Activated B cell treated with CpG ODN at 0.5 μM for 24 hours (primary cell): Measurements from ENCODE around the gene DAPK1. TPM values are rescaled to one million over a fixed set of nuclear protein-coding genes. Genes with fewer than 3 reads are reported as not detected.

Source experiments
- ATAC-seq: fragments of 200-7000 bp; cut with Tn5 transposase; one replicate; pipeline ENCODE4 v1.10.0; 2021; ENCODE audit warnings: low read depth, mild to moderate bottlenecking, moderate library complexity
- CTCF ChIA-PET: fragments of 350-600 bp; sonication (Branson Sonifier 250); formaldehyde crosslinking; loops from one replicate; lab custom pipeline; 2021; ENCODE audit warnings: antibody characterized with exemption; lab: Charles Lee
- POLR2A ChIA-PET: fragments of 350-600 bp; sonication (Branson Sonifier 250); formaldehyde crosslinking; loops from one replicate; lab custom pipeline; 2021; ENCODE audit warnings: antibody characterized with exemption; lab: Charles Lee
- DNase-seq: peaks from one replicate; pipeline ENCODE4 v3.0.0; 2022
- H3K27ac Mint-ChIP-seq: one replicate; pipeline ENCODE4 v1.8.0; 2020; ENCODE audit warnings: mixed read lengths
- H3K27me3 Mint-ChIP-seq: one replicate; pipeline ENCODE4 v1.8.0; 2021; ENCODE audit warnings: mixed read lengths
- H3K36me3 Mint-ChIP-seq: one replicate; pipeline ENCODE4 v1.8.0; 2021; ENCODE audit warnings: low read depth, mixed read lengths
- H3K4me1 Mint-ChIP-seq: one replicate; pipeline ENCODE4 v1.8.0; 2021; ENCODE audit warnings: mixed read lengths
- H3K4me3 Mint-ChIP-seq: one replicate; pipeline ENCODE4 v1.8.0; 2020; ENCODE audit warnings: mild to moderate bottlenecking, mixed read lengths
- H3K9me3 Mint-ChIP-seq: one replicate; pipeline ENCODE4 v1.8.0; 2020; ENCODE audit warnings: mixed read lengths
- intact Hi-C: fragments of 100-400 bp; cut with micrococcal nuclease; formaldehyde crosslinking; loops from one replicate; pipeline ENCODE4 v1.15.1; 2024
- total RNA-seq: library from RNA; stranded (reverse); gene quantifications from 2 replicates; pipeline ENCODE4 v1.2.3, GENCODE V29; 2022
- TF ChIP-seq, protein P1 (sequence below): fragments of 200-600 bp; IDR thresholded peaks from one replicate; pipeline ENCODE4 v1.8.0; 2022; ENCODE audit warnings: antibody characterized with exemption, mild to moderate bottlenecking

DAPK1 gene
- total RNA-seq, 1 donor from 2014 or later = 1.0 TPM

DNA sequence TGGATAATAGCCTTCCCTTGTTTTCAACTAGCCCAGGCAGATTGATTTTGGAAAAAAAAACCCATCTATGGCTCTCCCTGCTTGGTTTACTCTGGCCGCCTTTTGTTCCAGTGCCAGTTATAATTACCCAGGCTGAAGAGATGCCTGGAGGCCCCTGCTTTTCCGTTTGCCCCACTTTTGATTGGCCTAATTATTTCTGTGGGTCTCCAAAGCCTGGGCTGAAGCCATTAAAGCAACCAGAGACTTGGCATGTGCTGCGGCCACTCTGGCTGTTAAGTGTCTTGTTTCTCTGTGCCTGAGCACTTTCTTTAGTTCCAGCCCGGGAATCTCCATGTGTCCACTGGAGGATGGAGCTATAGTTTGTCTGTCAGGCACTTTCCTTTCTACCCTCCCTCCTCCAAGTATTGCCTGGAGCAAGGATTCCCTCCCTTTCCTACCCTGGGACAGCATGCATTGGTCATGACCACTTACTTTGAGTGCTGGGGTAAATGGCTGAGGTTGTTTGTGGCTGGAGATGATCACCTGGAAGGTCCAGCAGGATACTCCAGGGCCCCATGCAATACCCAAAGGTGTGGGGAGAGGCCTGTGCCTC lies 123.2 kb downstream of the DAPK1 start:
- CTCF ChIA-PET = no interaction called here
- POLR2A ChIA-PET = no interaction called here
- TF ChIP-seq, protein P1, sequence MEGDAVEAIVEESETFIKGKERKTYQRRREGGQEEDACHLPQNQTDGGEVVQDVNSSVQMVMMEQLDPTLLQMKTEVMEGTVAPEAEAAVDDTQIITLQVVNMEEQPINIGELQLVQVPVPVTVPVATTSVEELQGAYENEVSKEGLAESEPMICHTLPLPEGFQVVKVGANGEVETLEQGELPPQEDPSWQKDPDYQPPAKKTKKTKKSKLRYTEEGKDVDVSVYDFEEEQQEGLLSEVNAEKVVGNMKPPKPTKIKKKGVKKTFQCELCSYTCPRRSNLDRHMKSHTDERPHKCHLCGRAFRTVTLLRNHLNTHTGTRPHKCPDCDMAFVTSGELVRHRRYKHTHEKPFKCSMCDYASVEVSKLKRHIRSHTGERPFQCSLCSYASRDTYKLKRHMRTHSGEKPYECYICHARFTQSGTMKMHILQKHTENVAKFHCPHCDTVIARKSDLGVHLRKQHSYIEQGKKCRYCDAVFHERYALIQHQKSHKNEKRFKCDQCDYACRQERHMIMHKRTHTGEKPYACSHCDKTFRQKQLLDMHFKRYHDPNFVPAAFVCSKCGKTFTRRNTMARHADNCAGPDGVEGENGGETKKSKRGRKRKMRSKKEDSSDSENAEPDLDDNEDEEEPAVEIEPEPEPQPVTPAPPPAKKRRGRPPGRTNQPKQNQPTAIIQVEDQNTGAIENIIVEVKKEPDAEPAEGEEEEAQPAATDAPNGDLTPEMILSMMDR = no peak
- ATAC-seq (no peak), DNase-seq (no peak)
- Mint-ChIP-seq H3K4me3 (no peak overlapping the region), H3K27me3 (no peaks in the 10 kb centered on the region), H3K36me3 (no peaks in the 10 kb centered on the region), H3K4me1 (no peaks in the 10 kb centered on the region), H3K9me3 (no peaks in the 10 kb centered on the region), H3K27ac (no peak overlapping the region)
- intact Hi-C loops = no loop called here

DNA sequence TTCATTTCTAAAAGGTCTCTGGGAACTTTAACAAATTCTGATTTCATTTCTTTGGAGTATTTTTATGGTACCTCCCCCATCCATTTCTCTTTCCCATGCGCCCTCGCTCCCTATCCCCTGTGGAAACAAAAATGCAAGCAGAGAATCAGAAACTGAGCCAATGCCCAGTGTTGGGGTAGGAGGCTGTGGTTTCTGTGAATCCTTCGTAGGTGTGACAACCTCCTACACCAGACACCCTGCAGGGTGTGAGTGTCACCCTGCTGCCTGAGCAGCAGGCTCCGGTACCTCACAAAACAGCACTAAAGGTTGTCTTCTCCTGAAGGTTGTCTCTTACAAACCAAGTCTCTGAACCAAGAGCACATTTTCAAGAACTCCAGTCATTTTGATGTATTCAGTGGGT lies 124.4 kb downstream of the DAPK1 start:
- DNase-seq = no peak
- POLR2A ChIA-PET = no interaction called here
- H3K27ac Mint-ChIP-seq = no peak overlapping the region
- H3K4me1 Mint-ChIP-seq = no peaks in the 10 kb centered on the region
- H3K36me3 Mint-ChIP-seq = no peaks in the 10 kb centered on the region
- CTCF ChIA-PET = no interaction called here
- H3K4me3 Mint-ChIP-seq = no peak overlapping the region
- intact Hi-C loops = no loop called here
- ATAC-seq = no peak
- no peaks in the 10 kb centered on the region for H3K9me3 Mint-ChIP-seq
- TF ChIP-seq, protein P1 = no peak
- no peaks in the 10 kb centered on the region for H3K27me3 Mint-ChIP-seq

DNA sequence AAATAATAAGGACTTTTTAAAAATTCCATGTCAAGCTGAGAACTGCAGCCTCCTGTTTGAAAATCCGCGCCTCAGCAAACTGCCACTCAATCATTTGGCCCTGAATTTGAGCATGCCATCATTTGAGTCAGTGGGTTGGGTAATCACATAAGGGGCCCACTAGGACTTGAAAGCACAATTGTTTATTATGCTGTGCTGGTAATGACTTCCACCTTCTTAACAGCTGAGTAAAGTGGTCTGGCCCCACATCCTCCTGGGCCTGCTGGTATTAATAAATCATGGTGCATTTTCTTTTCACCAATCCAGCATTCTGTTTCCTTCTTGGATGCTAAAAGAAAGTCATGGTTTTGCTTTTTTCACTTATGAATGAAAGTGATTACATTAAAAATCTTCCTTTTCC lies 125.3 kb downstream of the DAPK1 start:
- Mint-ChIP-seq H3K27me3 (no peaks in the 10 kb centered on the region), H3K4me1 (no peaks in the 10 kb centered on the region), H3K27ac (no peak overlapping the region), H3K9me3 (no peaks in the 10 kb centered on the region), H3K36me3 (no peaks in the 10 kb centered on the region), H3K4me3 (no peak overlapping the region)
- CTCF ChIA-PET = no interaction called here
- intact Hi-C loops = no loop called here
- TF ChIP-seq, protein P1 = no peak
- ATAC-seq (no peak), DNase-seq (no peak)
- POLR2A ChIA-PET = no interaction called here

DNA sequence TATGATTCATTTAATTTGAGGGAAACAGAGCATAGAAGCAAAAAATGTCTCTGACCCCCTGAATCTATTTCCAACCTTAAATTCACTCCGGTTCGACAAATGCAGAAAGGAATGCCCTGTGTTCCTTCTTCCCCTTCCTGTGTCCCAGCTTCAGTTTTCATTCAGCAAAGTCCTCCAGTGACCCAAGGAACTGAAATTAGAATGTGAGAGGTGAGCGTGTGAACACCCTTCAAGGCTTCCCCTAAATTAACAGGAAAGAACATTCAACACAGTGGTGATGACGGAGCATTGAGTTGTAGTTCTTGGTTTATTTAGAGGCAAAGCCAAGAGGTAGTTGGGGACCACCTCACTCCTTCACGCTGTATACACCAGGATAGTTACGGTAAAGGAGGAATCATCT lies 130.7 kb downstream of the DAPK1 start:
- intact Hi-C loops = no loop called here
- CTCF ChIA-PET = no interaction called here
- POLR2A ChIA-PET = no interaction called here
- Mint-ChIP-seq H3K27ac (no peak overlapping the region), H3K9me3 (no peaks in the 10 kb centered on the region), H3K4me1 (no peaks in the 10 kb centered on the region), H3K4me3 (no peak overlapping the region), H3K36me3 (no peaks in the 10 kb centered on the region), H3K27me3 (no peaks in the 10 kb centered on the region)
- ATAC-seq (no peak), DNase-seq (no peak)
- TF ChIP-seq, protein P1 = no peak

DNA sequence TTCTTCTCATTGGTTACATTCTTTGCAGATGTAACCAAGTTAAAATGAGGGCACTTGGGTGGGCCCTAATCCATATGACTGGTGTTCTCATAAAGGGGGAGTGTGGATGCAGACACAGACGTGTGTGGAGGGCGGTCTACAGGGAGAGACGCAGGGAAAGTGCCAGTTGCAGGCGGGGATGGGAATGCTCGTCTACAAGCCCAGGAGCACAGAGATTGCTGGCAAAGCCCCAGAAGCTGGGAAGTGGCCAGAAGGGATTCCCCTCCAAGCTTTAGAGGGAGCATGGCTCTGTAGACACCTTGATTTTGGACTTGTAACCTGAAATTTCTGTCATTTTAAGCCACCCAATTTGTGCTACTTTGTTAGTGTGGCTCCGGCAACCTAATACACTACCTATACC lies 131.4 kb downstream of the DAPK1 start:
- Mint-ChIP-seq H3K4me1 (no peaks in the 10 kb centered on the region), H3K27ac (no peak overlapping the region), H3K36me3 (no peaks in the 10 kb centered on the region), H3K9me3 (no peaks in the 10 kb centered on the region), H3K4me3 (no peak overlapping the region), H3K27me3 (no peaks in the 10 kb centered on the region)
- TF ChIP-seq, protein P1 = no peak
- ChIA-PET POLR2A (no interaction called here), CTCF (no interaction called here)
- ATAC-seq (no peak), DNase-seq (no peak)
- intact Hi-C loops = no loop called here
